Left forelimb (tissue), 1 donor: ENCODE measurements around the gene P4HB.

ENCODE experiments used
- DNase-seq: peaks from one replicate; pipeline ENCODE4 v3.0.0-alpha.2; 2018; ENCODE audit warnings: low spot score

The P4HB gene

DNA sequence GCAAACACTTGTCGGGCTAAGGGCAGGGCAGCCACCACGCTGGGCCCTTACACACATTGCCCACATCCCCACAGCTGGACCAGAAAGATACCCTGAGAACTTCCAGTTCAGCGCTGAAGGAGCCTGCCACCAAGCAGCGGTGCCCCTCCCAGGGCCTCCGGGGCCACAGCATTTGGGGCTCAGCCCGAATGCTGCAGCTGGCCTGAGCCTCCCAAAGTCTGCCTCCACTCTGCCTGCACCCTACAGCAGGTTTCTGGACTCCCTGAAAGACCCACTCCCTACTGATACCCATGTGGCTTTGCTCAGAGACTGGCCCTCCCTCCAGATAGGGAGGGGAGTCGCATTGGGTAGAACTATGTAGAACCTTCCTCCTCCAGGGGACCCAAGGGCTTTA is 28.8 kb downstream of the P4HB start:
- no peak for DNase-seq

DNA sequence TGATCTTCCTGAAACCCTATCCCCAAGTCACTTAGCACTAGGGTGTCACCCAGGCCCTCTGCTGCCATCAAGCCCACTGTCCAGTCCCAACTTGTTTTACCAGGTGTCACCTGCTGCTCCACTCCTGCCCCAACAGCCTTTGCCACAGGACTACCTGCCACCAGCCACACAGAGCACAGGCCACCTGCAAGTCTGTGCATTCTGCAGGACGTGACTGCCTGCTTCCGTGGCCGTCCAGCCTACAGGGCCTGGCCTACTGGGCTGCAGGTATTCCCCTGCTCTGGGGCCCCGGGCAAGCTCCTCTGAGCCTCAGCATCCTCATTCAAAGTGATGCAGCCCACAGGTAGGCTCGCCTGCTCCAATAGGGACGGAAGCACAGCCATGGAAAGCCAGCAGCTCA is 30.5 kb downstream of the P4HB start:
- DNase-seq = no peak

DNA sequence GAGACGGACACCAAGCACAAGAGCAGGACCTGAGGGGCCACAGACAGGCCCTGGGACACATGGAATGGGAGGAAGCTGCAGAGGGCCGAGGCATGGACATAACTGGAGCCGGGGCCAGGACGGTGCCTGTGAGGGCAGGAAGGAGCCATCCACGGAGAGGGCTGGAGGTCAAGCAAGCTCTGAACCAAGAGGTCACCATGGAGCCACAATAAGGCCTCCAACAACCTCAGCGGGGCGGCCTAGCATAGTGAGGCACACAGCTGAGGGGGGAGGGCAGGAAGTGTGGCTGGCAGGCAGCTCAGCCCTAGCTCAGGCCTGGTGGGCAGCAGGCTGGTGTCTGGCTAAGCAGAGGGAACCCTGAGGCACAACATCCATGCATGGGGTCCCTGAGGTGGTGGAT is 31.7 kb downstream of the P4HB start:
- no peak for DNase-seq

DNA sequence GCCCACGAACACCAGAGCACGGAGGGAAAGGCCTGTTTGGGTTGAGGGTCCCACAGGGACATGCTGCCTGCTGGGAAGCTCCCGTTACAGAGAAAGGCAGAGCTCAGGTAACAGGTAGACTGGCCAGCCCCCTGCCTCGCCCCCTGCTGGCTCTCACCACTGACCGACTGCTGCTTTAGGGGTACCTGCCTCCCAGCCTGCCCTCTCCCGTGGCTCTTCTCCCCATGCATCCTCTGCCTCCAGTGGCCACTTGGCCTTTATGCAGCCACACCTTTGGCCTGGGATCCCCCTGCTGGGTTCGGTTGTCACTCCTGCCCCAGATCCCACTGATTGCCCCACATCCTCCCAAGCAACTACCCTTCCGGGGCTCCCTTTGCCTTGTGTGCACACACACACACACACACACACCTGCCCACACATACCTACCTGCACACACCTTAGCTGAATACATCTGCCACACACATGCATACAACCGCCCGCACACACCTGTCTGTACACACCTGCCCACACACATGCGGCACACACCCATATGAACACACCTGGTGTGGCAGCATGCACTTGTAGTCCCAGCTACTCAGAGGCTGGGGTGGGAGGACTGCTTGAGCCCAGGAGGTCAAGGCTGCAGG is 34.4 kb downstream of the P4HB start:
- DNase-seq = no peak

DNA sequence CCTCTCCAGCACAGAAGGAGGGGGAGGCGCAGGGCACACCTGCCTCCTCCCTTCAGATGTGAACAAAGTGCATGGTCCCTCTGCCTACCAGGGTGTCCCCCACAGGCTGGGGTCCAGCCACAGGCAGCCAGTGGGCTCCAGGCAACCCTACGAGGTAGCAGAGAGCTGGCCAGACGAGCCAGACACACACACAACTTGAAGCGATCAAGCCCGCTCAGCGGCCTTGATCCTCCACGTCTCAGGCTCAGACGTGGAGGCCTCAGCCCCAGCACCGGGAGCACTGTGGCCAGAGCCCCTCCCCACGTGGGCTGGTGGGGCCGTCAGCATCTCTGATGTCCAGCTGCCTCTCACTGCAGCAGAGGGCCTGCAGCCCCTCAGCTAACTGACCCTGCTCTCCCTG is 35.7 kb downstream of the P4HB start:
- no peak for DNase-seq

DNA sequence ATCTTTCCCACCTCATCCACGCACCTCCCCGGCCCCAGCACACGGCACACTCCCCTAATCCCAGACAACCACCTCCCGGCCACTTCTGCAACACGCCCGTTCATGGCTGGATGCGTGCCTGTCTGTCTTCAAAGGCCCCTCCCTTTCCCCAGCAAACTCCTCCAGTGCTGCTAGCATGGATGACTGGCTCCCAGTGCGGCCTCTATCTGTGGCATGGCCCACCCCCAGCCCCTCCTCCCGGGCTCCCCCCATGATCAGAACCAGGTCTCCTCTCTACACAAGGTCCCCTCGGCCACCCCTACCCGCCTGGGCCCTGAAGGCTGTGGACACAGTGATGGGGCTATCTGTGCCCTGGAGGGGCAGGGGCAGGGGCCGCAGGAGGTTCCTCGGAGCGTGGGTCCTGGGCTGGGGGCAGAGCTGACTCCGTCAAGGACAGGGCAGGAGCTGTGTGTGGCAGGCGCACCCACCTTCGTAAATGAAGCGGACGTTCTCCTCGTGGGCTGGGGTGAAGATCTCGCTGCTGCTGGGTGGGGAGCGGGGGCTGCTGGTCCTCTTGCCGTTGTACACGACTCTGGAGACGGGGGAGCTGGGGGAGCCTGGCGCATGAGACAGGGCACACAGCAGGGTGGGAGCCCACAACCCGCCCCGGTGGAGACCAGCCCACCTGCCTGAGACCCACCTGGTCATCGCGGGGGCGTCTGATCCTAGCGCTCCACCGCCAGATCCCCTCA is 36.4 kb downstream of the P4HB start:
- DNase-seq = no peak

DNA sequence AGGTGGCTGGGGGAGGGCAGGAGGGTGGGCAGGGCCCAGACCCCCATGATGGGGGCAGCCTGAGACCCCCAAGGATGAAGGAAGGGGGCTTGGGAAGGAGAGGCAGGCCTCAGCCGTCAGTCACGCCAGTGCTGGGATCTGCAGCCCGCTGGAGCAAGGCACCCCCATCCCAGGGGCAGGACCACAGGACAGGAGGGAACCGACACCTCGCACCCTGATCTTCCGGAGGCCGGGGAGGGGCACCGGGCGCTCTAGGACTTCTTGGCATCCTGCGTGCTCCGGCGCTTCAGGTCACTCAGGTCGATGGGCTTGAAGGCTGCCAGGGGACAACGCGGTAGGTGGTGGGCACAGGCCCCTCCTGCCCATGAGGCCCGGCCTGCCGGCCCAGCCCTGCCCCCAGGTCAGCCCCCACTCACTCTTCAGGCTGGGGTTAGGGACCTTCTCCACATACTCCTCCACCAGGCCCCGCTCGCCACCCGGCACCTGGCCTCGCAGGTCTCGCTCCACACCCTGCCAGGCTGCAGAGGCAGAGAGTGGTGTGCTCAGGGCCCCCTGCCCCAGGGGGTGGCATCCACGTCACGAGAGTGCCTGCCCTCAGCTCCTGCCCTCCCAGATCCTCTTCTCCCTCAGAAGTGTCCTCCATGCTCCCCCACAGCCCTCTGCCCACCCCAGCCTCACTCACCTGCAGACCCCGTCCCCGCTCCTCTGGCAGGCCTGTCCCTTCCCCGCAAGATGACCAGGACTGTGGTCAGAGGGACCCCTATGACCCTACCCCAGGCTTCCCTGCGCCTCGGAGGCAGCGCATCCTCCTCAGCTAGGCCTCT is 37.1 kb downstream of the P4HB start:
- no peak for DNase-seq

DNA sequence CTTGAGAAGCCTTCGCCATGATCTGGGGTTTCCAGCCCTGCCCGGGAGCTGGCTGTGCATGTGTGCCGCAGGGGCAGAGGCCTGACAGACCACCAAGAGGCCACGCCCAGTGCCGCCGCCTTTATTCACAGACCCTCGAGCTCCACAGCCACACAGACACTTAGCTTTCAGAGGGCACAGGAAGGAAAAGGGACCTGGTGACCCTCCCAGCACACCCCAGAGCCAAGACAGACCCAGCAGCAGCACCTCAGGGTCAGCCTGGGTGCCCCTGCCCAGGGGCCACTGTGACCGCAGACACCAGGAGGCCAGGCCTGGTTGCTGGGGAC is 38.1 kb downstream of the P4HB start:
- no peak for DNase-seq

DNA sequence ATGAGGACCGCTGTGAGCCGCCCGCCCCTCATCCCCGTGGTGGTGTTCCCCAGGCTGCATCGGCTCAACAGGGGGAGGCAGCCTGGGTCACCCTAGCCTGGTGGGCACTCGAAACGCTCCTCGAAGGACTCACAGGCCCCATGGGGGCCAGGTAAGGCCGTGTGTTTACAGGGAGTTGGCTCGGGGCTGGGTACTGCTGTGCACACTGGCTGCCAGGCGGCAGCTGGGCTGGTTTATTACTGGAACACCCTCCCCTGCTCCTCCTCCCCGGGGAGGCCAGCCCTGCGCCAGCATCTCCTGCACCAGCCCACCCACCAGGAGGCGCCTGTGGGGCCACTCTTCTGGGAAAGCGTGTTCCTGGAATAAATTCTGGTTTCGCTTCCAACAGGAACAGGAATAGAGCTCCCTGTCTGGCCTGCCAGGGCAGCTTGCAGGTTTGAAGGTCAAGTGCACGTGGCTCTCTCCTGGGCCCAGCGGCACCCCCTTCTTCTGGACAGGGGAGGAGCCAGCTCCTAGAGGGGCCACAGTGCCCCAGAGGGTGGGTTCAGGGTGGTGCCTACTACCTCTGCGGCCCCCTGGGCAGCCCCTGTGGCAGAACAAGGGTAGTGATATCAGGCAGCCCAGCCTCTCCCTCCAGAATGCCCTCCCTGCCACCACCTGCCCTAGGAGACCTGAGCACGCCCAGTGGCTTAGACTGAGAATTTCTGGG is 38.6 kb downstream of the P4HB start:
- DNase-seq = no peak

DNA sequence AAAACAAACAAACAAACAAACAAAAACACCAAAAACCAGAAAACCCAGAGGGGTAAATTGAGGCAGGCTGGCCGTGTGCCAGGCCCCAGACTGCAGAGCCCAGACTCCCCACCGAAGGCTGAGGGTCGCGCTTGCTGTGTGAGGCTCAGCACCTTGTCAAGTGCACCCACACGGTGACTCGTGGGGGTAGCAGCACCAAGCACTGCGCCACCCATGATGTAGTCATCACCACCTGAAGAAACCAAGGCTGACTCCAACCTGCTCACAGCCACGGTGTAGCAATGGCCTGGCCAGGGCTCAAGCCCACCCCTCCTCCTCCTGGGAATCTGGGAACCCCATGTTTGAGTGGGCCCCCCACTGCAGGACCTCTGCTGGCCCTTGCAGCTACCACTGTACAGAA is 39.2 kb downstream of the P4HB start:
- DNase-seq = no peak

DNA sequence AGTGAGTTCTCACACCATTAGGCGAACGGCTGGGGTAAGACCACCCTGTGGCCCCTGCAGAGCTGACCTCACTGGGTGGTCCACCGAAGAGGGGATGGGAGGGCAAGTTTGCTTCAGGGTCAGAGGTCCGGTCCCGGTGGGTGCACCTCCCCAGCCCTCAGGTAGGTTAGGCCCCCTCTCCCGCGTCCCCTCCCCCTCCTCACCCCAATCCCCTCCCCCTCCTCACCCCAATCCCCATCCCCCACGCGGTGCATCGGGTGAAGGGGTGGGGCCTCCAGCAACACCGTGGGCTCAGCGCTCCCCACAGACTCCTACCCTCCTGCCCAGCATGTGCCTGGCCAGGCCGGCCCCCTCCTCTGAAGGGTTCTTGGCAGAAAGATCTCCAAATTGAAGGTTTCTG is 40.6 kb downstream of the P4HB start:
- DNase-seq = no peak

DNA sequence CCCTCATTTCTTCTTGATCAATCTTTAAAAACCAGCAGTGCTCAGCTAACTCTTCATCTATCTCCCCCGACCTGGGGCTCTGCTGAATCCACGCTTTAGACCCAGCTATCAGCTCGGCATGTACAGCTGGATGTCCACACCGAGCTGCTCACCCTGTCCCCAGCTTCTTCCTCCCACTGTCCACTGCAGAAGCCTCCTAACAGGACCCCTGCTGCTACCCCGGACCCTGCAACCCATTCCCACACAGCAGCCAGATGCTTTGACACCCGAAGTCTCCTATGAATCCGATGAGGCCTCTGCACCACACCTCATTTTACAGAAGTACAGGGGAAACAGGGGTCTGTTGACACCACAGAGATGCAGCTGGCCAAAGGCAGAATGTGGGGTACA is 42.6 kb downstream of the P4HB start:
- no peak for DNase-seq

DNA sequence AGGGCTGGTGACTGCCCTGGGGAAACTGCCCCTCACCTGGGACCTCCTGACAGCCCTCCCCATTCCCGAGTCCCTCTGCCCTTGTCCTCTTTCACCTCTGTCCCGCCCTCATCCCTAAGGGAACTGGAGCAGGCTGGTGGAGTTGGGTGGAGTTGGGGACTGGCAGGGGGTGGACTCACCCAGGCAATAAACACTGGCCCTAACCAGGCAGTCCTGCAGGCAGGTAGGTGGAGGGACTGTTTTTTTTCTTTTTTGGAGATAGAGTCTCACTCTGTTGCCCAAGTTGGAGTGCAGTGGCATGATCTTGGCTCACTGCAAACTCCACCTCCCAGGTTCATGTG is 44.7 kb downstream of the P4HB start:
- no peak for DNase-seq

DNA sequence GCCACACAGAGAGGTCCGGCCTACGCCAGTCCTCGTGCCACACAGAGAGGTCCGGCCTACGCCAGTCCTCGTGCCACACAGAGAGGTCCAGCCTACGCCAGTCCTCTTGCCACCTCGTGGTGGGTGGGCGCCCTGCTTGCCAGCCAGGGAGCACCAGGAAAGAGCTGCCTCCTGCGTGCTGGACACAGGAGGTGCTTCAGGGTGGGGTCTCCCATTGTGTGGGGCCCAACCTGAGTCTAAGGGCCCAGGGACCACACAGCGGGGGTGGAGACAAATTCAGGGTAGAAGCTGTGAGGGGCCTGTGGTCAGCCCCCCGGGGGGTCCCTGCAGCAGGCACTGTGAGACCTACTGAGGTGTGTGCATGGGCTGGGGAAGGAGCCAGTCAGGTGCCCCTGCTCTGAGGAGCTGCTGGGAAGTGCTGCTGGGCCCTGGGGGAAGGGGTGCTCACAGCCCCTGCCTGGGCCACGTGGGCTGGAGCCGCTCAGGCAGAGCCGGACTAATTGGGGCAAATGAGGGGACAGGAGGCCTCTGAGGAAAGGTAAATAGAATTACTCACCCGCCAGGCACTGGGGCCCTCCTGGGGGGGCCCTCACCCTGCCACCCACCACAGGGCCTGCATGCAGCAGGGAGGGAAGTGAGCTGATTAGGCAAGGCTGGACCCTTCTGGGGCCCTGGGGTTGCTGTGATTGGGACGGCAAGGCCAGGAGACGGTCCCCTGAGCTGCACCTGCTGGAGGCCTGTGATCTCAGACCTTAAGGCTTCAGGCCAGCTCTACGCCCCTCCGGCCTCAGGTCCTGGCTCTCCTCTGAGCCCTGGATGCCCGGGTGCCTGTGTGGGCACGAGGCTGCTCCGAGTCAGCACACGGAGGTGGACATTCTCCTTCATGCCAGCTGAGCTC is 45.3 kb downstream of the P4HB start:
- DNase-seq = no peak

DNA sequence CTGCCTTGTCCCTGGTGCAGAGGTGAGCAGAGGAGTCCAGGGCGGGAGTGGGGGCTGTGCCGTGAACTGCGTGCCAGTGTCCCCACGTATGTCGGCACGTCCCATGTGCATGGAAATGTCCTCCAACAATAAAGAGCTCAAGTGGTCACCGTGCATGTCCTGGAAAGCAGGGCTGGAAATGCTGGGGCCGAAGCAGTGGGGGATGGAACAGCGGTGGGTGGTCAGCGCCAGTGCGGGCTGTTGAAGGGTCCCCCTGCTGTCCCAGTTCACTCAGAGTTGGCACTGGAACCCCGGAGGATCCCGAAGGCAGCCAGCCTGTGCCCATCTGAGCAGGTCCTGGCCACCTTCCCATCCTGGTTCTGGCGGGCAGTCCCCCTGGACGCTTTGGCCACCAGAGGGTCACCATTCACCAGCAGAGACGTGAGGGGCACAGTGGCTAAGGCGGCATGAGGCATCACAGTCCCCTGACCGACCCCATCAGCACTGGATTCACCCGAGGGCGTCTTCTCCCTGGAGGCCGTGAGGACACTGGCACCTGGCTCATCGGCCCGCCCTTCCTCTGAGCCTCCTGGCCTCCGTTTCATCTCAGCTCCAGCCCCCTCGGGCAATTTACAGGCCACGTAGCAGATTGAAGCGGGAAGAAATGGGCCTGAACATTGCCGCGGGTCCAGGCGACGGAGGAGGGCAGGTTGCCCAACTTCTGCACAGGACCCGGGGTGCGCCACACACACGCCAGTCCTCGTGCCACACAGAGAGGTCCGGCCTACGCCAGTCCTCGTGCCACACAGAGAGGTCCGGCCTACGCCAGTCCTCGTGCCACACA is 46.3 kb downstream of the P4HB start:
- DNase-seq = no peak

DNA sequence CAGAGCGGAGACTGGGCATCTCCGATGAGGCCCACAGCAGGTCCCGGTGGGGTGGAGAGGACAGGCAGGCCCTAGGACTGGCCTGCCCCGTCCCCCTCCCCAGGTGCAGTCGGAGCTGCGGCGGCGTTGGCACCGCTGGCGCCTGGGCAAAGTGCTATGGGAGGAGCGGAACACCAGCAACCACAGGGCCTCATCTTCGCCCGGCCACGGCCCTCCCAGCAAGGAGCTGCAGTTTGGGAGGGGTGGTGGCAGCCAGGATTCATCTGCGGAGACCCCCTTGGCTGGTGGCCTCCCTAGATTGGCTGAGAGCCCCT is 47.0 kb downstream of the P4HB start:
- no peak for DNase-seq

DNA sequence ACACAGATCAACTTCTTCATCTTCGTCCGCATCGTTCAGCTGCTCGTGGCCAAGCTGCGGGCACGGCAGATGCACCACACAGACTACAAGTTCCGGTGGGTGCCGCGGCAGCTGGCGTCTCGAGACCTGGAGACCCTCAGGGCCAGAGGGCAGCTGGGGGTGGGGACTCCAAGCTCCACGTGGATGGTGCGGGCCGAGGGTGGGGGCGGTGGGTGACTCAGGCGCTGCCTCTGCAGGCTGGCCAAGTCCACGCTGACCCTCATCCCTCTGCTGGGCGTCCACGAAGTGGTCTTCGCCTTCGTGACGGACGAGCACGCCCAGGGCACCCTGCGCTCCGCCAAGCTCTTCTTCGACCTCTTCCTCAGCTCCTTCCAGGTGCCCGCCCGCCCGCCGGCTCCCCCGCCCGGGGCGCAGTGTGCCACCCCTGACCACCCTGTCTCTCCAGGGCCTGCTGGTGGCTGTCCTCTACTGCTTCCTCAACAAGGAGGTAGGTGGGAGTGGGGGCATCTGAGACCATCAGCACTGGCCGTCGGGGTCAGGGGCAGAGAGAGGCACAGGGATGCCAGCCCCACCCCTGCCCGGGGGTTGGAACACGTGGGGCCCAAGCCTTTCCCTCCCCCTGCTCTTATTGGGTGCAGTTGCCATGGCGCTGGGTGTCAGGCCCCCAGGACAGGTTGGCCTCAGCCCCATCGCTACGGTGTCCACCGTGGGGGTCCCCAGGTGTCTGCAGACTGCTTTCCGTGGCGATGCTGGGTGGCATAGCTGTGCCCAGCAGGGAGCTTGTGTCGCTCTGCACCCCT is 47.6 kb downstream of the P4HB start:
- no peak for DNase-seq

DNA sequence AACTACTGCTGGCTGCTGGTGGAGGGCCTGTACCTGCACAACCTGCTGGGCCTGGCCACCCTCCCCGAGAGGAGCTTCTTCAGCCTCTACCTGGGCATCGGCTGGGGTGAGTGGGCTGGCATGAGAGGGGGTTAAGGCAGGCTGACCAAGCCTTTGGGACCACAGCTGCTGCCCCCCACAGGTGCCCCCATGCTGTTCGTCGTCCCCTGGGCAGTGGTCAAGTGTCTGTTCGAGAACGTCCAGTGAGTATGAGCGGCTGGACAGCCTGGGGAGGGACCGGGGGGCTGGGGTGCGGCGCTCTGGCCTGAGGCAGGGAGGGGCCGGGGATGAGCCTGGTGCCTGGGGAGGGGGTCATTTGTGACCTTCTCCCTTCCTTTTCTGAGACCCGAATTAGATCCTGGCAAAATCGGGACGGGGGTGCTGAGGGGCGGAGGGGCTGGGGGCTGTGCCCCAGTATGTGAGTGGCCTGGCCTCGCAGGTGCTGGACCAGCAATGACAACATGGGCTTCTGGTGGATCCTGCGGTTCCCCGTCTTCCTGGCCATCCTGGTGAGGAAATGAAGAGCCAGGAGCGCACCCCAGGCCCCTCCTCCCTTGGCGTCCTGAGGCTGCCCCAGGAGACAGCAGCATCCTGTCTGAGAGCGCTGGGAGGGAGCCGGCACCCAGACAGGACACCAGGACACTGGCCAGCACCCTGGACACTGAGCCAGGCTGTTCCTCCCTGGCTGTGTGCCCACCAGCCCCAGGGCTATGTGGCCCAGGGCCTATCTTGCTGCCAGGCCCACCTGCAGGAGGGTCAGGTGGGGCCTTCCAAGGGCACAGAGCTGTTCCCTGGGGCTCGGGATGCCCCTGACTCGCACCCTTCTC is 48.4 kb downstream of the P4HB start:
- DNase-seq = no peak
